GM18858 (cell line): Measurements from ENCODE around the gene GDPD5.

Source experiments
- ATAC-seq: cut with Tn5 transposase; IDR thresholded peaks from one replicate; pipeline ENCODE4 v1.9.1; 2021; ENCODE audit not compliant: unreplicated experiment

Gene GDPD5

DNA sequence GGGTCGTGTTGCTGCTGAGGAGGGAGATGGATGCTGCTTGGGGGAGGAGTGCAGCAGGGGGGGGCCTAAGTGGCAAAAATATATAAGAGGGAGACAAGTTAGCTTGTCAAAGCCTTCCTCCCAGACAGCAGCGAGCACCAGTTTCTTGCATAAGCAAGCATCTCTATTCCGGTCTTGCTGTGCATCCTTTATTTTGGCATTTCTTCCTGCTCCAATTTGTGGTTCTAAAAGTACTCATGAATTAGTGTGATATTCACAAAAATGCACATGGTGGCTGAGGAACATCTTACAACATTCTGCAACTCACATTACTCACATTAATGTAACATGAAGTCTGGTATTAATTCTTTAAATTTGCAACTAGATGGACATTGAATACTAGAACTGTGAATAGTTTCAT is 32.1 kb downstream of the GDPD5 start:
- no peak for ATAC-seq

DNA sequence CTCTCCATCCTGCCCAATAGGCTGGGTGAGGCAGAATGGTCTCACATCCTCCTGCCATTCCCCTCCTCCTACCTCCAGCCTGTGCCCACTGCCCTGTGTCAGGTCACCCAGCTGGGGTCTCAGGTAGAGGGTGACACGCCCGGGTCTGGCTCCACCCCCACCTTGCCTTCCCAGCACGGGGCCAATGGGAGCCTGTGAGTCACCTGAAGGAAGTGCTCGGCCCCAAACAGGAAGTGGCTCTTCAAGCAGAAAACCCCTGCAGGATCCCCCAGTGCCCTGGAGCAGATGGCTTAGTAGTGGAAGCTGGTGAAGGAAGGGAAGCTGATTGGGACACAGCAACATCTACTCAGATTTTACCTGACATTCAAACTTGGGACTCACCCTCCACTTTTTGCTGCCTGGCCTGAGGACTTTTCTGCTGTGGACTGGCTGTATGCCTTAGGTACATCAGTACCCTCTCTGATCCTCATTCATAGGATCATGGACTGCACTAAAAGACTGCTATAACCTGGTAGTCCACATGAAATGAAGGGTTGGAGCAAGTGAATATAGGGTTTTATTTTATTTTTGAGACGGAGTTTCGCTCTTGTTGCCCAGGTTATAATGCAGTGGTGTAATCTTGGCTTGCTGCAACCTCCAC is 33.4 kb downstream of the GDPD5 start:
- no peak for ATAC-seq

DNA sequence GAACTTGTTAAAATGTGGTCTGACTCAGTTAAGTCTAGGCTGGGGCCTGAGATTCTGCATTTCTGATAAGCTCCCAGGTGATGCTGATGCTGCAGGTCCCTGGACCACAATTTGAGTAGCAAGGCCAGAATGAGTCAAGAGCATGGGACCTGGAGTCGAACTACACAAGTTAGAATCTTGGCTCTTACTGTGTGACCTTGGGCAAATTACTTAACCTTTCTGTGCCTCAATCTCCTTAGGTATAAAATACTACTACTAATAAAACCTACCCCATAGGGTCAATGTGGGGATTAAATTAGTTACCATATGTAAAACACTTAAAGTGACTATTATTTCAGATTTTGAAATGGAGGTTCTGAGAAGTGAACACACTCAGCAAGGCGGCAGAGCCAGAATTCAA is 34.3 kb downstream of the GDPD5 start:
- ATAC-seq: no peak

DNA sequence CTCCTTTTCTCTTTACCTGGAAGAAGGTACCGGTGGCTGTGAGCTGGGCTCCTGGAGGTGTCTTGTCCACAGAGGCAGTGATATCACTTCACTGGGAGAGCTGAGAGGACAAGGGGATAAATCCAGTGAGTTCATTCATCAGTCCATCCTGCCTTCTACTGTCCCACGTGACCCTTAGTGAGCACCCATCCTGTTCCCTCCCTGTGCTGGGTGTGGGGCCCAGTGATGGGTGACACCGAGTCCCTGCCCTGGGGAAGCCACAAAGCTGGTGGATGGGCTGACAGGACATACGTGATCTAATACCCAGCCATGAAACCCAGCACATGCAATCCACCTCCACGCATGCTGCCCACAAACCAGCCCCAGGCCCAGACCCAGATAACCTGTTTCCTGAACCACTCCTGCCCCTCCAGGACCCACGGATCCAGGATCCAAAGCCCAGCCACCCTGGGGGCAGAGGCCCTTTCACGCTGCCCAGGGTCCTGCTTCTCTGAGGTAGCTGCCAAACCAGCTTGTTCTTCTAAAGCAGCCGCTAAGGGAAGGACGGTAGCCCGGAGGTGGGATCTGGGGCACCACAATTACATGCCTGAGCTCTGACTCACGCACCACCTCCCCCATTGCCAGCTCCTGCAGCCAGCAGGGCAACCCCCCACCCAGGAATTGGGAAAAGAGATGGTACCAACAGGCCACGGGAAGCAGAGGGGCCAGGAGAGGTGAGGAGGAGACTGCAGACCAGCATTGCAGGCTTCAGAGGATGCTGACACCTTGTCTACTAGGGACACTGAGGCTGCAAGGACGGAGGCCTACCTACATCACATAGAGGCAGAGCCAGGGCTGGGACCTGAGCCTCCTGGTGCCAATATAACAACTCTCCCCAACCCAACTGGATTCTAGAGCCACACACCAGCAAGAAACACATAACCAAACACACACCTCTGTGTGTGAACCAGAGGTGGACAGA is 35.2 kb downstream of the GDPD5 start:
- ATAC-seq: no peak

DNA sequence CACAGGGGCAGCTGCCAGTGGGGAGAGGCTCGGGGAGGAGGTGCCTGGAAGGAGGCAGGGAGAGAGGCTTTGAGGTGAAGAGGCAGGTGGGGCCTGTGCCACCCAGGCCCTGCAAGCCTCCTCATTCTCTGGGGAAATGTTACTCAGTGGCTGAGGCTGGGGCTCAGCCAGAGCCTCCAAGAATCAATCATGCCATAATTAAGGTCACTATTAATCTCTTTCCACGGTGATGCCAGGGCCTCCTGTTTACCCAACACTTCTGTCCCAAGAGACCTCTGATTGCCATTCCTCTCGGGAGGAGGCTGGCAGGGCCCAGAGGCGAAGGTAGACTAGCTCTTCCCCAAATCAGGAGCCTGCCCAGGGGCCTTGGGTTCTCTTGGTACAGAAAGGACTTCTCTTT is 38.4 kb downstream of the GDPD5 start:
- ATAC-seq: no peak

DNA sequence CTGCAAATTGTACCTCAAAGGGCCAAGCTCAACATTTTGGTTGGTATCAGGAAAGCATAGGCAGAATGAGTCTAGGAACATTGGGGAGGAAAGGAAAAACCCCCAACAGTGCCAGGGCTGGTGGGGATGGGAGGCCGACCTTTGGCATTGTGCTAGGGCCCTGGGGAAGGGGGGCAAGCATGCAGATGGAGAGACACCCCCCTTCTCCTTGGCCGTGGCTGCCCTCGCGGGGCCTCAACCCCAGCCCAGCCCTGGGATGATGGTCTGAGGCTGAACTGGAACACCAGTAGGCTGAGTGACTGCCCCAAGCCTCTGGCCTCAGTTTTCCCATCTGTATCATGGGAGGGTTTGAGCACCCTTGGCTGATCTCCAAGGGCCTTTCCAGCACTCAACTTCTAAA is 40.0 kb downstream of the GDPD5 start:
- ATAC-seq: no peak

DNA sequence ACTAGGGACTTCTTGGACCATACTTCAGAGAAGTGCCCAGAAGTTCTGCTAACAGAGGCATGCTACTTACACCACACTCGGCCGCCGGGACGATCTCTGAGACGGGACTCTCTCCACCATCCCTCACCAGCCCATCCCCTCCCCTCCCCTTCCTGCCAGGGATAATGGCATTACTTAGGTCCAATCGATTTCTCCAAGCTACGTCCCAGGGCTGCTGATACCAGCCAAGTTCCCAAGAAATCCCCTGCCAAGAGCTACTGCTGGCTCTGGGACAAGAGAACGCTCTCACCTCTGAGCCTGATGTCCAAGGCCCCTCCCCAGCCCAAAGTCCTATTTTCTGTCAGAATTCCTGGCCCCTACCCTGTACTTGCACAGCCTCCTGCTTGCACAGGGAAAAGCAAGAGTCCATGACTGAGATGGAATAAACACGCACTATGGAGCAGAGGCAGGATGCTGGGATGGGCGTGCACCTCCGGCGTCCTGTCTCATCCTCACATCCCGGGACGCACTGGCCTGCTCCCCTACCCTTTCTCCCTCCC is 42.7 kb downstream of the GDPD5 start:
- no peak for ATAC-seq

DNA sequence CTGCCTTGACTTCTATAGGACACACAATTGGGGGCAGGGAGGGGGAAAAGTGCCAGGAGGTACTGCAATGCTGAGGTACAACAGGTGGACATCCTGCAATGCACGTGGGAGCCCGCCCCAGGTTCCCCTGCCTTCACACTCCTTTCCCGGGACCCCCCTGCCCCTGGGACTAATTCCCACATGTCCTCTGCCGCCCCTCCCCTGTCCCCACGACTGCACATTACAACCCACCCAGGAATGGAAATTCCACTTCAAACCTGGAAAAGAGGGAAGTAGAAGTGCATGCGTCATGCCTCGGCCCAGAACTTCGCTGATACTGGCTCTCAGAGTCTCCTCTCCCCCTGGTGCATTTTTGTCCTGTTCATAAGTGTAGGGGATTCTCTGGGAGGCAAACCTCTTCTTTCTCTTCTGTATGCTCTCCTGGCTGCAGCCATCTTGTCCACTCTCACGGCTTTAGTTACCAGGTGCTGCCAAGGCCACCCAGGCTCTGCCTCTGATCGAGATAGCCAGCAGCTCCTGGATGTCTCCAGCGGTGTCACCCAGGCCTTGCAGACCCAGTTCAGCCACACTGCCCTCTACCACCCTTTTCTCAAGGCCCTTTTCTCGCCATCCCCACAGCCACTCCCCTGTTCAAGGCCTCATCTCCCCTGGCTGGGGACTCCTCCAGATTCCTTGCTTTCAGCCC is 43.7 kb downstream of the GDPD5 start:
- ATAC-seq: no peak

DNA sequence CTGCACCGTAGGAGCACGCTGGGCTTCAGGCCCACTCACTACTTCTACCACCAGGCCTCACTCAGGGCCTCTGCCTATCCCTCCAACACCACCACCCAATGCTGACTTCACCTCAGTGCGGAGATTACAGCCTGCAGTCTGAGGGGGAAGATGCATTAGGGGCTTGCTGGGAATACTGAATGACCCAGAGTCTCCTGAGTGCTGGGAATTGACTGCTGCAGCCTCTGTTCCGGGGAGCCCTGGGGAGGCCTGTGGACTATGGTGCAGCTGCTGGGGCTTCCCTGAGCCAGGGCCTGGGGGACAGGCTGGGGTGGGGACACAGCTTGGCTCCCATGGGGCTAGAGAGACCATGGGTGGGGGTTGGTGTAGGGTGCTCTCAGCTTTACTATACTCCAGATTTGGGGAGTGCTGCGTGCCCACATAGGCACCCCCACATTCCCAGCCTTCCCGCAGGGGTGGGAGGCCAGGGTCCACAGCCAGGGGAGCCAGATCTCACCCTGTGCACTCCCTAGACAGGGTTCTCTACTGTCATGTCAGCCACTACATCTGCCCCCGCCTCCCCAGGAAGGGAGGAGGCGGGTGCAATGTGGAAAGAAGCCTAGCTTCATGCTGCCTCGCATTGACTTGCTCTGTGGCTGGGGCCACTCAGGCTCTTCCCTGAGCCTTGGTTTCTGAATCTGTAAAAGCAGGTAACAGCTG is 44.4 kb downstream of the GDPD5 start:
- ATAC-seq: no peak

DNA sequence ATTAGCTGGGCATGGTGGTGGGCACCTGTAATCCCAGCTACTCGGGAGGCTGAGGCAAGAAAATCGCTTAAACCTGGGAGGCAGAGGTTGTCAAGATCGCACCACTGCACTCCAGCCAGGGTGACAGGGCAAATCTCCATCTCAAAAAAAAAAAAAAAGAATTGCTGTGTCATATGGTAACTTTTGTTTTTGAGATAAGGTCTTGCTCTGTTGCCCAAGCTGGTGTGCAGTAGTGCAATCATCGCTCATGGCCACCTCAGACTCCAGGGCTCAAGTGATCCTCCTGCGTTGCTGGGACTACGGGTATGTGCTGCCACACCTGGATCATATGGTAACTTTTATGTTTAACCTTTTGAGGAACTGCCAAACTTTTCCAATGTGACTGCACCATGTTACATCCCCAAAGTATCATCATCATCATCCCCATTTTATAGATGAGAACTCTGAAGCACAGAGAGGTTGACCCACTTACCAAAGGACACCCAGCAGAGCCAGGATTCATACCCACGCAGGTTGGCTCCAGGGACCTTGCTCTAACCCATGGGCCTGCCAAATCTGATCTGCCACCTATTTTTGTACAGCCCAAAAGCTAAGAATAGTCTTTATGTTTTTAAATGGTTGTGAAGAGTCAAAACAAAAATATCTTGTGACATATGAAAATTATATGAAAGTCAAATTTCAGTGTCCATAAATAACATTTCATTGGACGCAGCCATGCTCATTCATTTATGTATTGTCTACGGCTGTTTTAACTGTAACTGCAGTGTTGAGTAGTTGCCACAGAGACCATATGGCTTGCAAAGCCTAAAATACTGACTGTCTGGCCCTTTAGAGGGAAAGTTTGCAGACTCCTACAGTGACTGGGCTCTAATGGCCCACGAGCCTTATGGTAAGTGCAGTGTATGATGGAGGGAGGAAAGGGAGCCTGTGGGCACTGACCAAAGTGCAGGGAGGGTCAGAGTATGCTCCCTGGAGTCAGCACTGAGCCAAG is 45.3 kb downstream of the GDPD5 start:
- no peak for ATAC-seq

DNA sequence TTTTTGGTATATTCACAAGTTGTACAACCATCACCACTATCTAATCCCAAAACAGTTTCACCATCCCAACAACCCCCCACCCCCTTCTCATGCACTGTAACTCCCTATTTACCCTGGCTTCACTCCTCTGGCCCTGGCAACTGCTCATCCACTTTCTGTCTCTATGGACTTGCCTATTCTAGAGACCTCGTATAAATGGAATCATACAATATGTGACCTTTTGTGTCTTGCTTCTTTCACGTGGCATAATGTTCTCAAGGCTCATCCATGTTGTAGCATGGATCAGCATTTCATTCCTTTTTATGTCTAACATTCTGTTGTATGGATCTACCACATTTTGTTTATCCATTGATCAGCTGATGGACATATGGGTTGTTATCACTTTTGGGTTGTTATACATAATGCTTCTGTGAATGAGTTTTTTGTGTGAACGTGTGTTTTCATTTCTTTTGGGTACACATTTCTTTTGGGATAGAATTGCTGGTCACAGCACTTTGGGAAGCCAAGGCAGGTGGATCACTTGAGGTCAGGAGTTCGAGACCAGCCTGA is 46.1 kb downstream of the GDPD5 start:
- no peak for ATAC-seq

DNA sequence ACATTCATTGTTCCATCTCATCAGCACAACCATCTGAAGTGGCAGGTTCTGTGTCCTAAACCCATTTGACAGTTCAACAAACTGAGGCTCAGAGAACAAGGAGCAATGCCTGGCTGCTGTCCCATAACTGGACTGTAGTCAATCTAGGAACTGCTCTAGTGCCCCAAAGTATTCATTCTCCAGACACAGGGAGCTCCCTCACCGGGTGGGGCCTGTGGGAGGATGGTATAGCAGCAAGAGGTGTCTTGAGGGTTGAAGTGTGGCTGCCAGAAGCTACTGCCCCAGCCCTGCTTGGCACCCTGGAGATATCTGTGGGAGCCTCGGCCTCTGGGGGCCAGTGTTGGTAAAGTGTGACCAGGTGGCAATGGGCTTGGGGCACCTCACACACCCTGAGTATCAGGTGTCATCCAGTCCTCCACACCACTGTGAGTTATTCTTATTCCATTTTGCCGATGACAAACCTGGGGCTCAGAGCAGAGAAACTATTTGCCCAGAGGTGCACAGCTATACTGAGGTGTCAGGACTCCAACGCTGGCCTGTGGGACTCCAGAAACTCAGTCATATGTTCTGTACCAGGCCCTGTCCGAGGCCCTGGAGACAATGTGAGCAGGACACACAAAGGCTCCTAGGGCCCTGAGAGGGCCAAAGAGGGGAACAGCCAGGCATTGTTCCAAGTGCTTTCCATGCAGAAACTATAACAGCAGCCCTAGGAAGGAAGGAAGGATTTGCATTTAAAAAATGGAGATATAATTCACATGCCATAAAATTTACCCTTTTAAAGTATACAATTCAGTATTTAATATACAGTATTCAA is 46.8 kb downstream of the GDPD5 start:
- no peak for ATAC-seq

DNA sequence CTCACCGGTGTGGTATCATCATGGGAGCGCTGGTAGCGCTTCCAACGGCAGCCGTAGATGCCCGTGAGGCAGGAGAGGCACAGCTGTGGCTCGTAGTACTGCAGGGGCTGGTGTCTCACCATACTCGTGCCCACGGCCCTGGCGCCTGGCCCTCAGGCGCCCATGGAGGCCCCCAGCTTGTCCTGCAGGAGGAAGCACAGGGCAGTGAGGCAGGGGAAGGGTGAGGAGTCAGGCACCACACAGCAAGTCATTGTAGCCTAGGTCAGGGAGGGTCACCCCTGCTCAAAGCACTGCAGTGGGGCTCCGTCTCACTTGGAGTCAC is 48.2 kb downstream of the GDPD5 start:
- no peak for ATAC-seq

DNA sequence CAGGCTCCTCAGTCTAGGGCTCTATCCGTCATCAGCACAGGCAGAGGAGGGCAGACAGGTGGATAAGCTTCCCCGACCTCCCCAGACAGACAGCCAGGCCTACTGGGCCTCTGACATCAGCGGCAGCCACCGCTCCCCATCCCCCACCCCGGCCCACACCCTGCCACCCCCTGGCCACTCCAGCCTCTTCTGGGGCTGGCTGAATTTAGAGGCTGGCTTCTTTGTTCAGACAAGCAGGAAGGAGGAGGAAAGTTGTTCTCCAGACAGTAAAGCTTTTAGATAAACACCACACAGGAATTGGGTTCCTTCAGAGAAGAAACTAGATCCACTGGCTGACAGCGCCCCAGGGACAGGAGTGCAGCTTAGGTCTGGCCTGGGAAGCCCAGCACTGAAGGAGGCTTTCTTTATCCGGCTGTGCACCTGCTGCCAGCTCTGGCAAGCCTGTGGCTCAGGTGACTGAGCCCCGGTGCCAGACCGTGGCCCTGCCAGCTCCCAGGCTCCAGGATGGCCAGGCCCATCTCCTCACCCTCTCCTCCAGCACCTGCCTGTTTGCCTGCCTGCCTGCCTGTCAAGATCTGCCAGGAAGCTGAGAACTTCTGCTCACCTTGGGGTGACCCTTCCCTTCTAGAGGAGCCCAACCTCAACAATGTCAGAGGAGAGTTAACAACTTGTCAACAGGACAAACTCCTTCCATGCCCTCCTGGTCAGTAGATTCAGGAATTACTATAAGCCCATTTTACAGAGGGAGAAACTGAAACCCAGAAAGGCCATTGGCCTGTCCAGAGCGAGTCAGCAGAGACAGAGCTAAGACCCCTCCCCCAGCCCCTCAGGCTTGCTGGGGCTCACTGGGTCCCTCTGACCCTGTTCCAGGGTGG is 48.8 kb downstream of the GDPD5 start:
- no peak for ATAC-seq

DNA sequence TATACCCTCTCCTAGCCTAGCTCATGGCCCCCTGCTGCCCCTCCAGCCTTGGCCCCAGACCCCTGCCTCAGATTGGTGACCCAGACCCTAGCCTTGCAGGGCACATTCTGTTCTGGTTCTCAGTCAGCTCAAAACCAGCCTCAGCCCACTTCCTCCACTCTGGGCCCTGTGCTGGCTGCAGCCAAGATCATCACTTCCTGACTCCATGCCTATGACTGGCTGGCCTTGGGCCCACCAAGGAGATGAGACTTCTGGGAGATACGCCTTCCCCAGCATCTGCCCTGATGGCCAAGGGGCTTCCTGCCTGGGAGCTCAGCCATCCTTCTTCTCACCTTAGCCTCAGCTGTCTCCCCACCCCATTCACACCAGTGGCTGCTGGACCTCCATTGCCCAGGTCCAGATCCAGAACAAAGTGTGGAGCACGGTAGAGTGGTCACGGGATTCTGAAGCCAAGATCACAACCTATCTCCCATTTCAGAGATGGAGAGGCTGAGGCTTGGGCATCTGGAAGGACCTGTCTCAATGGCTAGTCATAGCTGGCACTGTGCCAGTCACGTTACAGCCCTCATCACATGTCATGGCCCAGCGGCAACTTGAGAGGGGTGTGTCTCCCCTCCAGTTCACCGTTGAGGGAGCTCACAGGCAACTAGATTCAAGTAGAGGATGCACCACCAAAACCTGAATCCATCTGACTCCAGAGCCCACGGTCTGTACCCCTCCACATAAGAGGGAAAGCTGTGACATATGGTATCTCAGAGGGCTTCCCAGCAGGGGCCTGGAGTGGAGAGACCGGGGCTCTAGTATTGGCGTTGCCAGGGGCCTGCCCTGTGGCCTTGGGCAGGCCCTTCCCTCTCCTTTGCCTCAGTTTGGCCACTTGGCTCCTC is 49.7 kb downstream of the GDPD5 start:
- no peak for ATAC-seq

DNA sequence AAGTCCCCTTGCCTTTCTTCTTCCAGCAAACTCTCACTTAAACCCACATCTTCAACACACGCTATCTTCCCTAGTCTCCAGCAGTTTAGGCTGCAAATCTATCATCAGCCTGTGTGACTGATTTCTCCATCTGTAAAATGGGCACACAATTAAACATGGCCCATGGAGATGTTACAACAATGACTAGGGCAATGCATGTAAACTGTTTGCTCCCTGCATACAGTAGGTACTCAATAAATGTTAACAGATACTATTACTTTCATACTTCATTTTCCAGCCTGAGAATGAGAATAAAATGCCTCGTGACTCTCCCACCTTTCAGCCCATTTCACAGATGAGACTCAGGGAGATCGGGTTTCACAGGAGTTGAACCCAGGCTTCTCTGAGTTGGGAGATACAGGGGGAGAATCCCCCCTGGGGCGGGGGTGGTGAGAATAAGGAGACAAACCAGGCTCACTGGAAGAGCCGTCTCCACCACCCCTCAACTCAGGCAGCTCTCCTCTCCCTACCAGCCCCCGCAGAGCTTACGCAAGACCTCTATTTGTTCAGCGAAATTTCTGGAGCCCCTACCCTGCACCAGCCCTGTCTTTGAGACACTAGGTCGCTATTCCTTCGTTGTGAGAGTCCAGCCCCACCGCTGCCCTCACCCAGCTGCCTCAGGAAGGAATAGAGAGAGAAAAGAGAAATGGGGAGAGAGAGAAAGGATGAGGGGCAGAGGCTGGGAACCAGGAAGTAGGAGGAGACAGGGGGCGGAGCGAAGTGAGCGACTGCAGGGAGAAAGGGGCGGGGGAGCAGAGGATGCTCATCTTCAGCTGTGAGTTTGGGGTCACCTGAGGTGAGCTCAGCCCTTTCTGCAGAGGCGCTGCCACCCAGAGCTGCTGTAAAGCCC is 50.6 kb downstream of the GDPD5 start:
- no peak for ATAC-seq
